Endodermal cell (in vitro differentiated cells): Measurements from ENCODE around the gene NUP62. TPM values are rescaled to one million over a fixed set of nuclear protein-coding genes. Genes with fewer than 3 reads are reported as not detected.

ENCODE experiments used
- DNase-seq: peaks from one replicate; pipeline ENCODE4 v3.0.0-alpha.2; 2017
- H3K27ac ChIP-seq: 2 replicates; pipeline ENCODE4 v1.5.1; 2013; ENCODE audit warnings: mild to moderate bottlenecking, low read depth, low read length, moderate library complexity
- H3K27me3 ChIP-seq: 2 replicates; pipeline ENCODE4 v1.6.1; 2013; ENCODE audit warnings: mild to moderate bottlenecking, low read length, moderate library complexity; ENCODE audit not compliant: insufficient read depth, control insufficient read depth, poor library complexity, severe bottlenecking
- H3K36me3 ChIP-seq: 2 replicates; pipeline ENCODE4 v1.7.0; 2013; ENCODE audit warnings: mild to moderate bottlenecking, low read length, moderate library complexity; ENCODE audit not compliant: control insufficient read depth, insufficient read depth
- H3K4me1 ChIP-seq: one replicate; pipeline ENCODE4 v1.7.0; 2013; ENCODE audit warnings: low read length; ENCODE audit not compliant: control insufficient read depth, insufficient read depth
- H3K4me3 ChIP-seq: 2 replicates; pipeline ENCODE4 v1.5.1; 2013; ENCODE audit warnings: mild to moderate bottlenecking, low read length, moderate library complexity
- H3K9ac ChIP-seq: 2 replicates; pipeline ENCODE4 v1.6.1; 2013; ENCODE audit warnings: mild to moderate bottlenecking, low read length, moderate library complexity; ENCODE audit not compliant: poor library complexity, severe bottlenecking; ENCODE audit errors: extremely low read depth
- H3K9me3 ChIP-seq: 2 replicates; pipeline ENCODE4 v1.6.1; 2013; ENCODE audit warnings: mild to moderate bottlenecking, low read length, moderate library complexity; ENCODE audit not compliant: control insufficient read depth
- H3K27ac Mint-ChIP-seq: 2 replicates; pipeline ENCODE4 v1.8.0; 2020; ENCODE audit warnings: mixed read lengths
- H3K27me3 Mint-ChIP-seq: 2 replicates; pipeline ENCODE4 v1.8.0; 2021; ENCODE audit warnings: mild to moderate bottlenecking, mixed read lengths; ENCODE audit not compliant: insufficient read depth
- H3K36me3 Mint-ChIP-seq: 2 replicates; pipeline ENCODE4 v1.8.0; 2020; ENCODE audit warnings: low read depth, mixed read lengths
- H3K4me1 Mint-ChIP-seq: 2 replicates; pipeline ENCODE4 v1.8.0; 2020; ENCODE audit warnings: mixed read lengths
- H3K4me3 Mint-ChIP-seq: 2 replicates; pipeline ENCODE4 v1.8.0; 2020; ENCODE audit warnings: mild to moderate bottlenecking, moderate library complexity, mixed read lengths
- H3K9me3 Mint-ChIP-seq: 2 replicates; pipeline ENCODE4 v1.8.0; 2020; ENCODE audit warnings: mild to moderate bottlenecking, mixed read lengths
- CTCF ChIP-seq: fragments of 200-600 bp; sonication (generic); conservative IDR thresholded peaks from 2 replicates; pipeline ENCODE4 v1.5.0; 2021; ENCODE audit warnings: antibody characterized with exemption, mild to moderate bottlenecking
- WGBS, 2 experiments: methylation state at CpG; one replicate each; pipeline versions ENCODE4 v1.1.5 to v1.1.7; 2013; ENCODE audit warnings: missing lambda C conversion rate in 2 of 2, mixed read lengths in 1 of 2; ENCODE audit not compliant: insufficient coverage in 1 of 2, insufficient read length in 1 of 2; 5-methylcytosine and 5-hydroxymethylcytosine counted together
- total RNA-seq, 2 donors: library from RNA; stranded (reverse); fragmentation: NEBNext Ultra II Directional in 1 of 2; extraction: Animal tissue kit (Norgen Biotek cat#: 25700) in 1 of 2; gene quantifications; 2 replicates in 1 of 2; 3 replicates in 1 of 2; pipeline ENCODE4 v1.2.1, GENCODE V29; 2021

The NUP62 gene
- total RNA-seq, 2 donors from 2014 or later: 84.9 to 96.4 TPM

GRCh38 chr19:49873129-49873521 lies 56.2 kb downstream of the NUP62 start:
- 95 to 98% methylated on average over 4 to 29 of the region's 29 CpGs for WGBS, 2 experiments
- Mint-ChIP-seq H3K36me3 (peaks cover 13% of the 10 kb centered on the region), H3K9me3 (peaks cover 3% of the 10 kb centered on the region), H3K4me1 (peaks cover 11% of the 10 kb centered on the region), H3K27me3 (no peaks in the 10 kb centered on the region), H3K27ac (no peak overlapping the region), H3K4me3 (no peak overlapping the region)
- no peak overlapping the region for H3K9ac ChIP-seq
- no peaks in the 10 kb centered on the region for H3K27me3 ChIP-seq
- H3K9me3 ChIP-seq: no peaks in the 10 kb centered on the region
- H3K4me1 ChIP-seq: peaks cover 4% of the 10 kb centered on the region
- no peak for TF ChIP-seq CTCF
- peaks cover 6% of the 10 kb centered on the region for H3K36me3 ChIP-seq
- no peak for DNase-seq
- no peak overlapping the region for H3K4me3 ChIP-seq
- no peak overlapping the region for H3K27ac ChIP-seq

- no peaks in the 10 kb centered on the region for H3K27me3 Mint-ChIP-seq
- no peak for TF ChIP-seq CTCF
- H3K9me3 ChIP-seq: no peaks in the 10 kb centered on the region
- no peak overlapping the region for H3K9ac ChIP-seq
- H3K4me3 Mint-ChIP-seq: no peak overlapping the region
- H3K4me3 ChIP-seq: no peak overlapping the region
- H3K4me1 Mint-ChIP-seq: peaks cover 11% of the 10 kb centered on the region
- DNase-seq: no peak
- H3K27me3 ChIP-seq: no peaks in the 10 kb centered on the region
- peaks cover 4% of the 10 kb centered on the region for H3K4me1 ChIP-seq
- H3K27ac Mint-ChIP-seq: no peak overlapping the region
- peaks cover 6% of the 10 kb centered on the region for H3K36me3 ChIP-seq
- H3K27ac ChIP-seq: no peak overlapping the region
- H3K9me3 Mint-ChIP-seq: peaks cover 5% of the 10 kb centered on the region
- H3K36me3 Mint-ChIP-seq: peaks cover 11% of the 10 kb centered on the region
- 93 to 94% methylated on average over 9 to 26 of the region's 27 CpGs for WGBS, 2 experiments
Measured at GRCh38 chr19:49872245-49873128, 56.8 kb downstream of the NUP62 start.

GRCh38 chr19:49871349-49871985 lies 57.8 kb downstream of the NUP62 start:
- Histone ChIP-seq H3K27me3 (no peaks in the 10 kb centered on the region), H3K4me3 (no peak overlapping the region), H3K9me3 (no peaks in the 10 kb centered on the region), H3K4me1 (peaks cover 4% of the 10 kb centered on the region), H3K9ac (no peak overlapping the region), H3K27ac (no peak overlapping the region), H3K36me3 (peaks cover 6% of the 10 kb centered on the region)
- TF ChIP-seq CTCF: no peak
- peaks cover 15% of the 10 kb centered on the region for H3K4me1 Mint-ChIP-seq
- no peaks in the 10 kb centered on the region for H3K27me3 Mint-ChIP-seq
- WGBS, 2 experiments: 86 to 95% methylated on average over 4 to 17 of the region's 17 CpGs
- no peak overlapping the region for H3K4me3 Mint-ChIP-seq
- no peak for DNase-seq
- H3K9me3 Mint-ChIP-seq: peaks cover 5% of the 10 kb centered on the region
- H3K36me3 Mint-ChIP-seq: peaks cover 14% of the 10 kb centered on the region
- H3K27ac Mint-ChIP-seq: no peak overlapping the region
